ENCODE data around the gene PCMT1.
"Not testable (repeated sequence)": the region's sequence is repeated elsewhere in the genome, so short reads cannot be mapped to it uniquely, and the experiment has no call there.

Gene PCMT1

GRCh38 chr6:149750136-149750609 is 632 bp downstream of the PCMT1 start:
- peak; percentile 33 for DNase-seq (ENCODE audit: low read depth, low spot score)

- no peak for DNase-seq (ENCODE audit: low read depth, low spot score)
These were observed 1.7 kb downstream of the PCMT1 start for GRCh38 chr6:149751239-149751638.

GRCh38 chr6:149751920-149752319 is 2.4 kb downstream of the PCMT1 start:
- not testable (repeated sequence) for DNase-seq (ENCODE audit: low read depth, low spot score)

- DNase-seq (ENCODE audit: low read depth, low spot score) = no peak
These were observed 3.2 kb downstream of the PCMT1 start for GRCh38 chr6:149752600-149753373.

GRCh38 chr6:149753374-149753637 is 3.8 kb downstream of the PCMT1 start:
- not testable (repeated sequence) for DNase-seq (ENCODE audit: low read depth, low spot score)

- DNase-seq (ENCODE audit: low read depth, low spot score) = no peak
These were observed 5.0 kb downstream of the PCMT1 start for GRCh38 chr6:149754548-149754947.

- no peak for DNase-seq (ENCODE audit: low read depth, low spot score)
These were observed 6.0 kb downstream of the PCMT1 start for GRCh38 chr6:149755300-149756260.

GRCh38 chr6:149756261-149756636 is 6.7 kb downstream of the PCMT1 start:
- no peak for DNase-seq (ENCODE audit: low read depth, low spot score)

- no peak for DNase-seq (ENCODE audit: low read depth, low spot score)
These were observed 11.9 kb downstream of the PCMT1 start for GRCh38 chr6:149761438-149761837.

GRCh38 chr6:149763866-149764265 is 14.3 kb downstream of the PCMT1 start:
- DNase-seq (ENCODE audit: low read depth, low spot score) = no peak

GRCh38 chr6:149766156-149766769 is 16.7 kb downstream of the PCMT1 start:
- no peak for DNase-seq (ENCODE audit: low read depth, low spot score)

GRCh38 chr6:149769676-149770075 is 20.1 kb downstream of the PCMT1 start:
- no peak for DNase-seq (ENCODE audit: low read depth, low spot score)

GRCh38 chr6:149771185-149771584 is 21.6 kb downstream of the PCMT1 start:
- no peak for DNase-seq (ENCODE audit: low read depth, low spot score)

- no peak for DNase-seq (ENCODE audit: low read depth, low spot score)
These were observed 22.4 kb downstream of the PCMT1 start for GRCh38 chr6:149771925-149772324.

GRCh38 chr6:149777624-149778023 is 28.1 kb downstream of the PCMT1 start:
- no peak for DNase-seq (ENCODE audit: low read depth, low spot score)

- DNase-seq (ENCODE audit: low read depth, low spot score) = no peak
These were observed 30.1 kb downstream of the PCMT1 start for GRCh38 chr6:149779644-149779963.

GRCh38 chr6:149781715-149782114 is 32.2 kb downstream of the PCMT1 start:
- DNase-seq (ENCODE audit: low read depth, low spot score) = no peak

- DNase-seq (ENCODE audit: low read depth, low spot score) = no peak
These were observed 32.8 kb downstream of the PCMT1 start for GRCh38 chr6:149782337-149782736.

- DNase-seq (ENCODE audit: low read depth, low spot score) = no peak
These were observed 34.0 kb downstream of the PCMT1 start for GRCh38 chr6:149783551-149783950.

- no peak for DNase-seq (ENCODE audit: low read depth, low spot score)
These were observed 56.6 kb downstream of the PCMT1 start for GRCh38 chr6:149806127-149806526.

GRCh38 chr6:149809798-149810197 is 60.3 kb downstream of the PCMT1 start:
- no peak for DNase-seq (ENCODE audit: low read depth, low spot score)

GRCh38 chr6:149813351-149813750 is 63.8 kb downstream of the PCMT1 start:
- no peak for DNase-seq (ENCODE audit: low read depth, low spot score)

- no peak for DNase-seq (ENCODE audit: low read depth, low spot score)
These were observed 66.2 kb downstream of the PCMT1 start for GRCh38 chr6:149815788-149816187.
